Endothelial cell of umbilical vein (primary cell): ENCODE measurements around the gene DAZAP1. TPM values are rescaled to one million over a fixed set of nuclear protein-coding genes. Genes with fewer than 3 reads are reported as not detected.

ENCODE experiments used
- BruUV-seq: library from RNA; stranded (reverse); fragments of 400-500 nt; replicated peaks from 2 replicates; lab custom pipeline; 2021; lab: Mats Ljungman, UMichigan
- CTCF ChIA-PET: fragments of 300-600, 350-600 bp; sonication (Branson Sonifier 250); formaldehyde crosslinking; loops from one replicate; lab custom pipeline; 2021; ENCODE audit warnings: antibody characterized with exemption, inconsistent platforms; lab: Charles Lee
- POLR2A ChIA-PET: fragments of 300-600, 350-600 bp; sonication (Branson Sonifier 250); formaldehyde crosslinking; loops from one replicate; lab custom pipeline; 2021; ENCODE audit warnings: antibody characterized with exemption, inconsistent platforms; lab: Charles Lee
- DNase-seq: peaks from one replicate; pipeline ENCODE4 v3.0.0-alpha.2; 2011; ENCODE audit warnings: low read depth, low spot score
- FAIRE-seq: peaks from 2 replicates; lab custom pipeline; 2011; peaks lifted over from hg19 to GRCh38; lab: Jason Lieb, UNC
- H2AFZ ChIP-seq: 2 replicates; pipeline ENCODE4 v1.6.0; 2012; ENCODE audit warnings: low read depth, low read length, control low read depth, inconsistent platforms
- H3K27ac ChIP-seq: 2 replicates; pipeline ENCODE4 v1.5.1; 2011; ENCODE audit warnings: low read depth, mild to moderate bottlenecking, control low read depth, low read length, moderate library complexity; ENCODE audit not compliant: insufficient read depth
- H3K27me3 ChIP-seq, 2 experiments: 2 replicates each; pipeline versions ENCODE4 v1.6.0 to v1.6.1; 2011; ENCODE audit warnings: low read length in 2 of 2, mixed read lengths in 1 of 2; ENCODE audit not compliant: control insufficient read depth in 2 of 2, insufficient read depth in 2 of 2
- H3K36me3 ChIP-seq, 2 experiments: 2 replicates in 1 of 2; 3 replicates in 1 of 2; pipeline ENCODE4 v1.5.1; 2011; ENCODE audit warnings: low read length in 2 of 2, mild to moderate bottlenecking in 1 of 2, moderate library complexity in 1 of 2; ENCODE audit not compliant: control insufficient read depth in 2 of 2, insufficient read depth in 2 of 2; ENCODE audit errors: extremely low read depth in 1 of 2
- H3K4me1 ChIP-seq: 3 replicates; pipeline ENCODE4 v1.5.1; 2011; ENCODE audit warnings: mild to moderate bottlenecking, low read length; ENCODE audit not compliant: control insufficient read depth, insufficient read depth; ENCODE audit errors: extremely low read depth
- H3K4me2 ChIP-seq: 2 replicates; pipeline ENCODE4 v1.6.1; 2011; ENCODE audit warnings: low read length, control low read depth, mixed read lengths; ENCODE audit not compliant: insufficient read depth
- H3K4me3 ChIP-seq, 3 experiments: fragments of 200-600 bp in 1 of 3; sonication (generic), shearing (Covaris generic) in 1 of 3; replicated peaks in 1 of 3; 2 replicates each; pipeline ENCODE4 v1.5.1; 2011 to 2016; ENCODE audit warnings: control low read depth in 3 of 3, low read length in 3 of 3, mild to moderate bottlenecking in 2 of 3, inconsistent platforms in 1 of 3, low read depth in 1 of 3, moderate library complexity in 1 of 3; ENCODE audit not compliant: insufficient read depth in 1 of 3
- H3K79me2 ChIP-seq: 2 replicates; pipeline ENCODE4 v1.6.0; 2012; ENCODE audit warnings: low read length, inconsistent platforms; ENCODE audit not compliant: control insufficient read depth, insufficient read depth
- H3K9ac ChIP-seq: replicated peaks from 2 replicates; pipeline ENCODE3; 2011; ENCODE audit warnings: low read length, control low read depth; ENCODE audit not compliant: insufficient read depth; ENCODE audit errors: extremely low read depth
- H3K9me1 ChIP-seq: replicated peaks from 3 replicates; pipeline ENCODE4 v1.6.0; 2011; ENCODE audit warnings: mild to moderate bottlenecking, low read length; ENCODE audit not compliant: control insufficient read depth, insufficient read depth; ENCODE audit errors: extremely low read depth
- H3K9me3 ChIP-seq: replicated peaks from 2 replicates; pipeline ENCODE4 v1.5.1; 2012; ENCODE audit warnings: low read length, inconsistent platforms; ENCODE audit not compliant: control insufficient read depth, insufficient read depth
- H4K20me1 ChIP-seq: replicated peaks from 2 replicates; pipeline ENCODE3; 2011; ENCODE audit warnings: mild to moderate bottlenecking, low read length; ENCODE audit not compliant: control insufficient read depth, insufficient read depth; ENCODE audit errors: extremely low read depth
- EZH2 ChIP-seq: IDR thresholded peaks from 2 replicates; pipeline ENCODE4 v1.6.1; 2012; ENCODE audit warnings: borderline replicate concordance, low read depth, mild to moderate bottlenecking, moderate library complexity, low read length, inconsistent platforms; ENCODE audit not compliant: severe bottlenecking
- FOS ChIP-seq: IDR thresholded peaks from 2 replicates; pipeline ENCODE4 v1.6.1; 2011; ENCODE audit warnings: mild to moderate bottlenecking, low read length, moderate library complexity, borderline replicate concordance; ENCODE audit not compliant: insufficient read depth
- GATA2 ChIP-seq: IDR thresholded peaks from 2 replicates; pipeline ENCODE4 v1.7.0; 2011; ENCODE audit warnings: low read depth, mild to moderate bottlenecking, moderate library complexity, mixed read lengths, low read length; ENCODE audit not compliant: insufficient read length, insufficient read depth
- JUN ChIP-seq: IDR thresholded peaks from 2 replicates; pipeline ENCODE4 v1.6.1; 2011; ENCODE audit warnings: borderline replicate concordance, low read depth; ENCODE audit not compliant: insufficient read length, insufficient read depth
- MYC ChIP-seq: IDR thresholded peaks from one replicate; pipeline ENCODE4 v1.6.1; 2011; ENCODE audit warnings: mild to moderate bottlenecking, low read depth, low read length
- POLR2A ChIP-seq: IDR thresholded peaks from 2 replicates; pipeline ENCODE4 v1.6.1; 2012; ENCODE audit warnings: low read depth, mild to moderate bottlenecking, control low read depth, low read length
- POLR2AphosphoS5 ChIP-seq: IDR thresholded peaks from 2 replicates; pipeline ENCODE4 v1.6.1; 2012; ENCODE audit warnings: low read depth, mild to moderate bottlenecking, control low read depth, low read length, moderate library complexity; ENCODE audit not compliant: insufficient read depth
- dilution Hi-C: fragments of 300-500 bp; cut with MboI; formaldehyde crosslinking; loops from one replicate; pipeline ENCODE4 v1.15.0; 2019; ENCODE audit warnings: low sequenced_read_pairs; ENCODE audit not compliant: extremely low pct_ligation_motif_present
- intact Hi-C: fragments of 100-400 bp; cut with micrococcal nuclease; formaldehyde crosslinking; loops from one replicate; pipeline ENCODE4 v1.10.0; 2022
- polyA plus RNA-seq, 4 experiments: library from polyadenylated mRNA; depleted of rRNA in 3 of 4; stranded (reverse) in 3 of 4; unstranded in 1 of 4; fragments of >200 nt; gene quantifications; 2 replicates each; pipeline versions ENCODE4 v1.2.1 to v1.2.3, GENCODE V29; 2011 to 2012; ENCODE audit warnings: missing spikeins in 1 of 4
- total RNA-seq: library from RNA; stranded (reverse); gene quantifications from 2 replicates; pipeline ENCODE4 v1.2.3, GENCODE V29; 2021
- TF ChIP-seq, protein P1 (sequence below), 2 donors: IDR thresholded peaks; 1 replicate in 1 of 2; 2 replicates in 1 of 2; pipeline ENCODE4 v1.5.1; 2011; ENCODE audit warnings: low read length in 2 of 2, mild to moderate bottlenecking in 2 of 2, moderate library complexity in 2 of 2, control low read depth in 1 of 2, inconsistent platforms in 1 of 2, low read depth in 1 of 2; ENCODE audit not compliant: insufficient read depth in 1 of 2; ENCODE audit errors: extremely low read depth in 1 of 2
- TF ChIP-seq, protein P2 (sequence below): IDR thresholded peaks from 2 replicates; pipeline ENCODE4 v1.6.1; 2011; ENCODE audit not compliant: insufficient read depth, insufficient read length

Gene DAZAP1
- total and polyA plus RNA-seq, 2 donors (not counting 3 experiments of a cell fraction or from before 2014, with no cell fraction given): 50.1 to 187 TPM

DNA sequence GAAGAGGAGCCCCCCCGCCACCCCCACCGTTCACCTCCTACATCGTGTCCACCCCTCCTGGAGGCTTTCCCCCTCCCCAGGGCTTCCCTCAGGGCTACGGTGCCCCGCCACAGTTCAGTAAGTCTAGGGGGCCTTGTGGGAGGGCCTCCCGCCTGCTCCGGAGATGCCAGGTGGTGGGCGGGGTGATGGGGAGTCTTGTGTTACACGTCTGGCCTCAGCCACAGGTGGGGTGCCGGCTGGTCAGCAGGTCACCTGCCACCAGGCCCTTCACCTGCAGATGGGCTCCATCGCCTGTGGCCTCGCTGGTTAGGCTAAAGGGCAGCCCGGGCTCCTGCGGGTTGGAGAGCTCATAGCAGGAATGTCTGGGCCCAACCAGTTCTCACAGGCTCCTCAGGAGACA lies 22.9 kb downstream of the DAZAP1 start:
- H2AFZ ChIP-seq: no peak overlapping the region
- no peak overlapping the region for H3K4me3 ChIP-seq
- no peak for TF ChIP-seq POLR2AphosphoS5
- H3K4me1 ChIP-seq: no peaks in the 10 kb centered on the region
- no peak for DNase-seq
- BruUV-seq: no TSS peak
- peaks cover 6 to 65% of the 10 kb centered on the region in 2 experiments for H3K36me3 ChIP-seq
- FAIRE-seq: no peak
- no peak overlapping the region for H3K27ac ChIP-seq
- CTCF ChIA-PET: no interaction called here
- H3K27me3 ChIP-seq: no peaks in the 10 kb centered on the region
- no peaks in the 10 kb centered on the region for H3K9me1 ChIP-seq
- H4K20me1 ChIP-seq: no peaks in the 10 kb centered on the region
- dilution Hi-C loops: no loop called here
- no peaks in the 10 kb centered on the region for H3K9me3 ChIP-seq
- POLR2A ChIA-PET: no interaction called here
- no peak overlapping the region for H3K4me2 ChIP-seq
- intact Hi-C loops: no loop called here
- H3K9ac ChIP-seq: no peak overlapping the region
- peaks cover 3% of the 10 kb centered on the region for H3K79me2 ChIP-seq

DNA sequence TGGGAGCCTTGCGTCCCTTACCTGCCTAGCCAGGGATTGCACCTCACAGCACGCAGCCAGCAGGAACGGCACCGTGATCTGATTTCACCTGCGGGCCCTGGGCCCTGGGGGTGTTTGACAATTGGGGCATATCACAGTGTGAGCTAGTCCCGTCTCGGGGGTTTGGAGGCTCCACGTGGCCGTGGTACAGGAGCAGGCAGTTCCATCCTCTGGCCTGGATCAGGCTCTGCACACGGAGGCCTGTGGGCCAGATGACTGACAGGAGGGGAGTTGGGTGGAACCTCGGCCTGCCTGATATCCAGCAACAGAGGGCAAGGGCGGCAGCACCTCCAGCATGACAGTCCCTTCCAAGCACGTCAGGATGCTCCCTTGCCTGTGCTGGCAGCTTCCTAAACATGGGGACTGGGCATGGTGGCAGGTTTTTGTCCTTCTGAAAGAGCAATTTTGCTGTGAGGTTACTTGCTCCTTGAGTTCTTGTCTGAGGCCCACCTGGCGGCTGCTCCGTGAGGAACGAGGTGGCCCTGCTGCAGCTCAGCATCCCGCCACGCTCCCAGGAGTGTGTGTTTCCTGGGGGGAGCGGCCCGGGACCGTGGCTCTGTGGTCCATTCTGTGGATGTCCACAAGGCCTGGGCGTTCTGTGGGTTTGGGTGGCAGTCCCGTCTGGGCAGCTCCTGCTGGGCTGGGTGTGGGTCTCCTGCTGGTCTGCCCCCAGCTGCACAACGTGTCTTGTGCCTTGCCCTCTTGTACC lies 24.5 kb downstream of the DAZAP1 start:
- Histone ChIP-seq H3K9ac (no peak overlapping the region), H3K27me3 (no peaks in the 10 kb centered on the region), H3K4me2 (no peak overlapping the region), H3K9me3 (no peaks in the 10 kb centered on the region), H3K4me3 (no peak overlapping the region), H2AFZ (no peak overlapping the region), H3K36me3 (peaks cover 2 to 56% of the 10 kb centered on the region in 2 experiments), H4K20me1 (no peaks in the 10 kb centered on the region), H3K9me1 (no peaks in the 10 kb centered on the region), H3K4me1 (no peaks in the 10 kb centered on the region), H3K79me2 (no peaks in the 10 kb centered on the region), H3K27ac (no peak overlapping the region)
- intact Hi-C loops: no loop called here
- no TSS peak for BruUV-seq
- ChIA-PET POLR2A (no interaction called here), CTCF (interaction anchor here (1.2 kb wide), 1 partner anchor 12 kb away, joined by 3 read pairs; no protein-coding TSS in a partner anchor)
- DNase-seq (no peak), FAIRE-seq (no peak)
- TF ChIP-seq POLR2A (no peak), FOS (no peak), EZH2 (no peak), GATA2 (no peak), MYC (no peak), POLR2AphosphoS5 (no peak), JUN (no peak)
- TF ChIP-seq, protein P1, sequence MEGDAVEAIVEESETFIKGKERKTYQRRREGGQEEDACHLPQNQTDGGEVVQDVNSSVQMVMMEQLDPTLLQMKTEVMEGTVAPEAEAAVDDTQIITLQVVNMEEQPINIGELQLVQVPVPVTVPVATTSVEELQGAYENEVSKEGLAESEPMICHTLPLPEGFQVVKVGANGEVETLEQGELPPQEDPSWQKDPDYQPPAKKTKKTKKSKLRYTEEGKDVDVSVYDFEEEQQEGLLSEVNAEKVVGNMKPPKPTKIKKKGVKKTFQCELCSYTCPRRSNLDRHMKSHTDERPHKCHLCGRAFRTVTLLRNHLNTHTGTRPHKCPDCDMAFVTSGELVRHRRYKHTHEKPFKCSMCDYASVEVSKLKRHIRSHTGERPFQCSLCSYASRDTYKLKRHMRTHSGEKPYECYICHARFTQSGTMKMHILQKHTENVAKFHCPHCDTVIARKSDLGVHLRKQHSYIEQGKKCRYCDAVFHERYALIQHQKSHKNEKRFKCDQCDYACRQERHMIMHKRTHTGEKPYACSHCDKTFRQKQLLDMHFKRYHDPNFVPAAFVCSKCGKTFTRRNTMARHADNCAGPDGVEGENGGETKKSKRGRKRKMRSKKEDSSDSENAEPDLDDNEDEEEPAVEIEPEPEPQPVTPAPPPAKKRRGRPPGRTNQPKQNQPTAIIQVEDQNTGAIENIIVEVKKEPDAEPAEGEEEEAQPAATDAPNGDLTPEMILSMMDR (IDR thresholded peaks at IDR 0.05; ENCODE audit: extremely low read depth in 1 of 2, insufficient read depth in 1 of 2, low read depth in 1 of 2, low read length in 2 of 2): no peak
- TF ChIP-seq, protein P2, sequence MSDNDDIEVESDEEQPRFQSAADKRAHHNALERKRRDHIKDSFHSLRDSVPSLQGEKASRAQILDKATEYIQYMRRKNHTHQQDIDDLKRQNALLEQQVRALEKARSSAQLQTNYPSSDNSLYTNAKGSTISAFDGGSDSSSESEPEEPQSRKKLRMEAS: no peak
- dilution Hi-C loops: no loop called here
